Sigmoid colon (tissue), 7 donors: Measurements from ENCODE around the gene AP3S1. TPM values are rescaled to one million over a fixed set of nuclear protein-coding genes. Genes with fewer than 3 reads are reported as not detected.

ENCODE experiments used
- DNase-seq: peaks from one replicate; pipeline ENCODE4 v3.0.0-alpha.2; 2019
- H3K27ac ChIP-seq, 4 donors: fragments of 200-600 bp; sonication (generic); one replicate each; pipeline ENCODE4 v1.5.1; 2016 to 2019; ENCODE audit warnings: mild to moderate bottlenecking in 1 of 4
- H3K27me3 ChIP-seq, 3 donors: fragments of 200-600 bp; sonication (generic); one replicate each; pipeline ENCODE4 v1.5.1; 2019; ENCODE audit warnings: mild to moderate bottlenecking in 1 of 3
- H3K36me3 ChIP-seq, 4 donors: fragments of 200-600 bp; sonication (generic); one replicate each; pipeline ENCODE4 v1.5.1; 2016 to 2019
- H3K4me1 ChIP-seq, 4 donors: fragments of 200-600 bp; sonication (generic); one replicate each; pipeline ENCODE4 v1.5.1; 2017 to 2019
- H3K4me3 ChIP-seq, 4 donors: fragments of 200-600 bp; sonication (generic); one replicate each; pipeline ENCODE4 v1.5.1; 2017 to 2019; ENCODE audit warnings: mild to moderate bottlenecking in 2 of 4, moderate library complexity in 1 of 4
- H3K9me3 ChIP-seq, 4 donors: fragments of 200-600 bp in 3 of 4; sonication (generic) in 3 of 4; one replicate each; pipeline versions ENCODE4 v1.5.1 to v1.6.1; 2013 to 2019
- CTCF ChIP-seq, 4 experiments: fragments of 450-650 bp in 3 of 4; fragments of 200-600 bp in 1 of 4; IDR thresholded peaks; one replicate each; pipeline ENCODE4 v1.5.1; 2016 to 2019; ENCODE audit warnings: antibody characterized with exemption in 4 of 4, mild to moderate bottlenecking in 3 of 4, moderate library complexity in 2 of 4
- EP300 ChIP-seq, 4 donors: sonication (generic); formaldehyde crosslinking; IDR thresholded peaks; one replicate each; pipeline ENCODE4 v1.6.1; 2017; ENCODE audit warnings: antibody characterized with exemption in 4 of 4
- POLR2A ChIP-seq, 2 donors: fragments of 450-650 bp; IDR thresholded peaks; one replicate each; pipeline ENCODE4 v1.6.1; 2016; ENCODE audit warnings: antibody characterized with exemption in 2 of 2, mild to moderate bottlenecking in 2 of 2, moderate library complexity in 2 of 2
- POLR2AphosphoS5 ChIP-seq, 4 donors: sonication (generic); formaldehyde crosslinking; IDR thresholded peaks; one replicate each; pipeline ENCODE4 v1.6.1; 2017; ENCODE audit warnings: antibody characterized with exemption in 4 of 4
- WGBS, 2 donors: extraction: QIAGEN DNeasy Blood & Tissue Kit; methylation state at CpG; one replicate each; pipeline ENCODE4 v1.1.7; 2013; 5-methylcytosine and 5-hydroxymethylcytosine counted together
- intact Hi-C: fragments of 100-400 bp; cut with DNase I; formaldehyde crosslinking; loops from one replicate; pipeline ENCODE4 v1.15.1; 2023
- polyA plus RNA-seq, 3 donors: library from polyadenylated mRNA; stranded (reverse); fragments of 200-250 nt; gene quantifications; one replicate each; pipeline ENCODE4 v1.2.3, GENCODE V29; 2013
- total RNA-seq, 4 donors: library from RNA; depleted of rRNA; stranded (reverse); fragments of >200 nt; gene quantifications; one replicate each; pipeline ENCODE4 v1.1.0, GENCODE V29; 2016
- donor health status: healthy with polysubstance abuse.
- donor health status: Bipolar disorder and iron deficiency.
- donor health status: healthy.

The AP3S1 gene
- total and polyA plus RNA-seq, 7 donors = 59.7 to 229 (median 128) TPM

- Histone ChIP-seq H3K27me3 (no peaks in the 10 kb centered on the region), H3K27ac (no peak overlapping the region), H3K36me3 (no peaks in the 10 kb centered on the region), H3K4me3 (no peak overlapping the region), H3K4me1 (no peaks in the 10 kb centered on the region), H3K9me3 (no peaks in the 10 kb centered on the region)
- DNase-seq = no peak
- WGBS, 2 donors = 70 to 82% methylated on average over 2 of the region's 2 CpGs
- intact Hi-C loops = no loop called here
- TF ChIP-seq CTCF (IDR thresholded peaks at IDR 0.05) (no peak), POLR2AphosphoS5 (IDR thresholded peaks at IDR 0.05) (no peak), EP300 (IDR thresholded peaks at IDR 0.05) (no peak), POLR2A (IDR thresholded peaks at IDR 0.05) (no peak)
These were observed 41.6 kb upstream of the AP3S1 start for GRCh38 chr5:115800108-115800507.

- no peak for TF ChIP-seq CTCF (IDR thresholded peaks at IDR 0.05)
- TF ChIP-seq POLR2A (IDR thresholded peaks at IDR 0.05) = no peak
- TF ChIP-seq POLR2AphosphoS5 (IDR thresholded peaks at IDR 0.05) = no peak
- no peak for TF ChIP-seq EP300 (IDR thresholded peaks at IDR 0.05)
- no peaks in the 10 kb centered on the region for H3K36me3 ChIP-seq
- no peak for DNase-seq
- WGBS, 2 donors = 96 to 97% methylated on average over 2 of the region's 2 CpGs
- H3K4me3 ChIP-seq = no peak overlapping the region
- H3K4me1 ChIP-seq = no peaks in the 10 kb centered on the region
- H3K27me3 ChIP-seq = no peaks in the 10 kb centered on the region
- H3K27ac ChIP-seq = no peak overlapping the region
- no peaks in the 10 kb centered on the region for H3K9me3 ChIP-seq
- intact Hi-C loops = no loop called here
These were observed 40.6 kb upstream of the AP3S1 start for GRCh38 chr5:115801152-115801551.

- Histone ChIP-seq H3K4me1 (no peaks in the 10 kb centered on the region), H3K27ac (no peak overlapping the region), H3K9me3 (no peaks in the 10 kb centered on the region), H3K36me3 (no peaks in the 10 kb centered on the region), H3K4me3 (no peak overlapping the region), H3K27me3 (no peaks in the 10 kb centered on the region)
- TF ChIP-seq POLR2AphosphoS5 (IDR thresholded peaks at IDR 0.05) (no peak), EP300 (IDR thresholded peaks at IDR 0.05) (no peak), POLR2A (IDR thresholded peaks at IDR 0.05) (no peak), CTCF (IDR thresholded peaks at IDR 0.05) (no peak)
- intact Hi-C loops = no loop called here
- DNase-seq = no peak
- 34 to 54% methylated on average over 1 of the region's 1 CpG for WGBS, 2 donors
These were observed 39.8 kb upstream of the AP3S1 start for GRCh38 chr5:115801984-115802383.

GRCh38 chr5:115806986-115807653 is 34.6 kb upstream of the AP3S1 start:
- 46 to 81% methylated on average over 2 of the region's 2 CpGs for WGBS, 2 donors
- intact Hi-C loops = no loop called here
- no peaks in the 10 kb centered on the region for H3K4me1 ChIP-seq

More at GRCh38 chr5:115806986-115807653, 34.6 kb upstream of the AP3S1 start:
- DNase-seq = no peak
- no peak for TF ChIP-seq EP300 (IDR thresholded peaks at IDR 0.05)
- TF ChIP-seq POLR2AphosphoS5 (IDR thresholded peaks at IDR 0.05) = no peak
- TF ChIP-seq CTCF (IDR thresholded peaks at IDR 0.05) = no peak
- no peak for TF ChIP-seq POLR2A (IDR thresholded peaks at IDR 0.05)
- H3K27me3 ChIP-seq = no peaks in the 10 kb centered on the region
- no peaks in the 10 kb centered on the region for H3K9me3 ChIP-seq
- no peak overlapping the region for H3K4me3 ChIP-seq
- H3K36me3 ChIP-seq = no peaks in the 10 kb centered on the region
- no peak overlapping the region for H3K27ac ChIP-seq
